ENCODE results near the gene C1orf159.

DNA sequence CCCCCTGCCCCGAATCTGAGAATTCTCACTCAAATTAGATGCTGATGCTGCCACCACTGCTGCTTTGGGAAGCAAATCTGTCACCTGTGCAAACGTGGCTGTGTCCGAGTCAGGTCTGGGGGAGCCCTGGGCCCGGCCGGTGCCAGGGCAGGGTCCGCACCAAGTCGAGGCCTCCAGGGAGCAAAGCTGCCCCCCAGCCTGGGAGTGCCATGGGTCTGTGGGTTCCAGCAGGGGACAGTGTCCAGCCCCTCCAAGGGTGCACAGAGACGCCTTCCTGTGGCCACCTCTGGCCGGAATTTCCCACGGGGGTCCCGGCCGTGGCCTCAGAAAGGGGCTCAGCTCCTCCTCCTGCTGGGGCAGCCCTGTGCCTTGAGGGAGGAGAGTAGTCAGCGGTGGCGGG lies 30.1 kb upstream of the C1orf159 start:
- TF ChIP-seq, protein P1, sequence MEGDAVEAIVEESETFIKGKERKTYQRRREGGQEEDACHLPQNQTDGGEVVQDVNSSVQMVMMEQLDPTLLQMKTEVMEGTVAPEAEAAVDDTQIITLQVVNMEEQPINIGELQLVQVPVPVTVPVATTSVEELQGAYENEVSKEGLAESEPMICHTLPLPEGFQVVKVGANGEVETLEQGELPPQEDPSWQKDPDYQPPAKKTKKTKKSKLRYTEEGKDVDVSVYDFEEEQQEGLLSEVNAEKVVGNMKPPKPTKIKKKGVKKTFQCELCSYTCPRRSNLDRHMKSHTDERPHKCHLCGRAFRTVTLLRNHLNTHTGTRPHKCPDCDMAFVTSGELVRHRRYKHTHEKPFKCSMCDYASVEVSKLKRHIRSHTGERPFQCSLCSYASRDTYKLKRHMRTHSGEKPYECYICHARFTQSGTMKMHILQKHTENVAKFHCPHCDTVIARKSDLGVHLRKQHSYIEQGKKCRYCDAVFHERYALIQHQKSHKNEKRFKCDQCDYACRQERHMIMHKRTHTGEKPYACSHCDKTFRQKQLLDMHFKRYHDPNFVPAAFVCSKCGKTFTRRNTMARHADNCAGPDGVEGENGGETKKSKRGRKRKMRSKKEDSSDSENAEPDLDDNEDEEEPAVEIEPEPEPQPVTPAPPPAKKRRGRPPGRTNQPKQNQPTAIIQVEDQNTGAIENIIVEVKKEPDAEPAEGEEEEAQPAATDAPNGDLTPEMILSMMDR (IDR thresholded peaks at IDR 0.05; ENCODE audit: insufficient read depth, low read length, poor library complexity, severe bottlenecking), result no peak
- no peak for TF ChIP-seq EZH2phosphoT487 (conservative IDR thresholded peaks at IDR 0.05; ENCODE audit: low read length)
